Endodermal cell (in vitro differentiated cells): ENCODE results near the gene TBL1X. TPM values are rescaled to one million over a fixed set of nuclear protein-coding genes. Genes with fewer than 3 reads are reported as not detected.

Experiments
- DNase-seq: peaks from one replicate; pipeline ENCODE4 v3.0.0-alpha.2; 2017
- H3K27ac ChIP-seq: 2 replicates; pipeline ENCODE4 v1.5.1; 2013; ENCODE audit warnings: mild to moderate bottlenecking, low read depth, low read length, moderate library complexity
- H3K27me3 ChIP-seq: 2 replicates; pipeline ENCODE4 v1.6.1; 2013; ENCODE audit warnings: mild to moderate bottlenecking, low read length, moderate library complexity; ENCODE audit not compliant: insufficient read depth, control insufficient read depth, poor library complexity, severe bottlenecking
- H3K36me3 ChIP-seq: 2 replicates; pipeline ENCODE4 v1.7.0; 2013; ENCODE audit warnings: mild to moderate bottlenecking, low read length, moderate library complexity; ENCODE audit not compliant: control insufficient read depth, insufficient read depth
- H3K4me1 ChIP-seq: one replicate; pipeline ENCODE4 v1.7.0; 2013; ENCODE audit warnings: low read length; ENCODE audit not compliant: control insufficient read depth, insufficient read depth
- H3K4me3 ChIP-seq: 2 replicates; pipeline ENCODE4 v1.5.1; 2013; ENCODE audit warnings: mild to moderate bottlenecking, low read length, moderate library complexity
- H3K9ac ChIP-seq: 2 replicates; pipeline ENCODE4 v1.6.1; 2013; ENCODE audit warnings: mild to moderate bottlenecking, low read length, moderate library complexity; ENCODE audit not compliant: poor library complexity, severe bottlenecking; ENCODE audit errors: extremely low read depth
- H3K9me3 ChIP-seq: 2 replicates; pipeline ENCODE4 v1.6.1; 2013; ENCODE audit warnings: mild to moderate bottlenecking, low read length, moderate library complexity; ENCODE audit not compliant: control insufficient read depth
- H3K27ac Mint-ChIP-seq: 2 replicates; pipeline ENCODE4 v1.8.0; 2020; ENCODE audit warnings: mixed read lengths
- H3K27me3 Mint-ChIP-seq: 2 replicates; pipeline ENCODE4 v1.8.0; 2021; ENCODE audit warnings: mild to moderate bottlenecking, mixed read lengths; ENCODE audit not compliant: insufficient read depth
- H3K36me3 Mint-ChIP-seq: 2 replicates; pipeline ENCODE4 v1.8.0; 2020; ENCODE audit warnings: low read depth, mixed read lengths
- H3K4me1 Mint-ChIP-seq: 2 replicates; pipeline ENCODE4 v1.8.0; 2020; ENCODE audit warnings: mixed read lengths
- H3K4me3 Mint-ChIP-seq: 2 replicates; pipeline ENCODE4 v1.8.0; 2020; ENCODE audit warnings: mild to moderate bottlenecking, moderate library complexity, mixed read lengths
- H3K9me3 Mint-ChIP-seq: 2 replicates; pipeline ENCODE4 v1.8.0; 2020; ENCODE audit warnings: mild to moderate bottlenecking, mixed read lengths
- WGBS, 2 experiments: methylation state at CpG; one replicate each; pipeline versions ENCODE4 v1.1.5 to v1.1.7; 2013; ENCODE audit warnings: missing lambda C conversion rate in 2 of 2, mixed read lengths in 1 of 2; ENCODE audit not compliant: insufficient coverage in 1 of 2, insufficient read length in 1 of 2; 5-methylcytosine and 5-hydroxymethylcytosine counted together
- total RNA-seq, 2 donors: library from RNA; stranded (reverse); fragmentation: NEBNext Ultra II Directional in 1 of 2; extraction: Animal tissue kit (Norgen Biotek cat#: 25700) in 1 of 2; gene quantifications; 2 replicates in 1 of 2; 3 replicates in 1 of 2; pipeline ENCODE4 v1.2.1, GENCODE V29; 2021
- TF ChIP-seq, protein P1 (sequence below): fragments of 200-600 bp; sonication (generic); conservative IDR thresholded peaks from 2 replicates; pipeline ENCODE4 v1.5.0; 2021; ENCODE audit warnings: antibody characterized with exemption, mild to moderate bottlenecking

Gene TBL1X
- total RNA-seq, 2 donors from 2014 or later: 19.1 to 24.1 TPM

DNA sequence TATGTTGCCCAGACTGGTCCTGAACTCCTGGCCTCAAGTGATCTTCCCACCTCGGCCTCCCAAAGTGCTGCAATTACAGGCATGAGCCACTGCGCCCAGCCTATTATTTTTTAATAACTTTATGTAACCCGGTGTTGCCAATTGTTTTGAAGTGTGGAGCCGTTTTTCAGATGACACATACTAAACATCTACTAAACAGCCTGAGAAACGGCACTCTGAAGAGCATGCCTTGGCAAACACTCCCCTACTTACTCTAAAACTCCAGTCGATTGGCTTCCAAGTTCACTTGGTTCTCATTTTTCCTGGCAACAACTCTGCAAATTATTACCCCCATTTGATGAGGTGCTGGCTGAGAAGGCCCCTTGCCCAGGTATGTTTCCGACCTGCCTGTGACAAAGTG, 169.7 kb downstream of the TBL1X start:
- Mint-ChIP-seq H3K4me3 (no peak overlapping the region), H3K9me3 (peaks cover 34% of the 10 kb centered on the region)
- whole genome bisulfite sequencing, 2 experiments: 80 to 100% methylated on average over 3 to 7 of the region's 7 CpGs

DNA sequence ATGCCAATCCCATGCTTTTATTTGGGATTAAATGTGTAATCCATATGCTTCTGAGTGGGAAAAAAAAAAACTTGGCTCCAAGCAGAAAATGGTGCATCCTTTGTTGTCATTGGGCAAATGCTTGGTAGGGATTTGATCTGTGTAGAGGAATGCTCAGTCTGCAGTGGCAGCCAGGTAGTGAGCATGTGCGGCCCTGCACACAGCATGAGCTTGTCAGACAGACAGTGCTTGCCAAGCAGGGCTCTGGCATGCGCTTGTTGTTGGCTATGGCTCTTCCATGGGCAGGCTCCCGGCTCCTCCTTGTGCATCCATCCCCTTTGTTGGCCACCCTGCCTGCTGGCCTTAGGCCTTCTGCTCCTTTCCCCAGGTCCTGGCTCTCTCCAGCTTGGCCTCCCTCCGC, 170.5 kb downstream of the TBL1X start:
- 89 to 100% methylated on average over 2 to 4 of the region's 4 CpGs for WGBS, 2 experiments
- Histone ChIP-seq H3K9ac (no peak overlapping the region), H3K4me3 (no peak overlapping the region), H3K9me3 (no peaks in the 10 kb centered on the region), H3K27ac (no peak overlapping the region), H3K4me1 (no peaks in the 10 kb centered on the region), H3K36me3 (no peaks in the 10 kb centered on the region), H3K27me3 (no peaks in the 10 kb centered on the region)
- DNase-seq: no peak
- H3K4me1 Mint-ChIP-seq: peaks cover 6% of the 10 kb centered on the region
- no peak overlapping the region for H3K4me3 Mint-ChIP-seq
- TF ChIP-seq, protein P1, sequence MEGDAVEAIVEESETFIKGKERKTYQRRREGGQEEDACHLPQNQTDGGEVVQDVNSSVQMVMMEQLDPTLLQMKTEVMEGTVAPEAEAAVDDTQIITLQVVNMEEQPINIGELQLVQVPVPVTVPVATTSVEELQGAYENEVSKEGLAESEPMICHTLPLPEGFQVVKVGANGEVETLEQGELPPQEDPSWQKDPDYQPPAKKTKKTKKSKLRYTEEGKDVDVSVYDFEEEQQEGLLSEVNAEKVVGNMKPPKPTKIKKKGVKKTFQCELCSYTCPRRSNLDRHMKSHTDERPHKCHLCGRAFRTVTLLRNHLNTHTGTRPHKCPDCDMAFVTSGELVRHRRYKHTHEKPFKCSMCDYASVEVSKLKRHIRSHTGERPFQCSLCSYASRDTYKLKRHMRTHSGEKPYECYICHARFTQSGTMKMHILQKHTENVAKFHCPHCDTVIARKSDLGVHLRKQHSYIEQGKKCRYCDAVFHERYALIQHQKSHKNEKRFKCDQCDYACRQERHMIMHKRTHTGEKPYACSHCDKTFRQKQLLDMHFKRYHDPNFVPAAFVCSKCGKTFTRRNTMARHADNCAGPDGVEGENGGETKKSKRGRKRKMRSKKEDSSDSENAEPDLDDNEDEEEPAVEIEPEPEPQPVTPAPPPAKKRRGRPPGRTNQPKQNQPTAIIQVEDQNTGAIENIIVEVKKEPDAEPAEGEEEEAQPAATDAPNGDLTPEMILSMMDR: no peak
- H3K27me3 Mint-ChIP-seq: no peaks in the 10 kb centered on the region
- peaks cover 32% of the 10 kb centered on the region for H3K9me3 Mint-ChIP-seq
- H3K36me3 Mint-ChIP-seq: peaks cover 5% of the 10 kb centered on the region
- H3K27ac Mint-ChIP-seq: no peak overlapping the region

More for the DNA sequence above, 169.7 kb downstream of the TBL1X start:
- Histone ChIP-seq H3K4me3 (no peak overlapping the region), H3K9me3 (no peaks in the 10 kb centered on the region), H3K4me1 (no peaks in the 10 kb centered on the region), H3K27me3 (no peaks in the 10 kb centered on the region), H3K9ac (no peak overlapping the region), H3K27ac (no peak overlapping the region), H3K36me3 (no peaks in the 10 kb centered on the region)
- TF ChIP-seq, protein P1: no peak
- DNase-seq: no peak
- Mint-ChIP-seq H3K27me3 (no peaks in the 10 kb centered on the region), H3K36me3 (peaks cover 5% of the 10 kb centered on the region), H3K27ac (no peak overlapping the region), H3K4me1 (peaks cover 6% of the 10 kb centered on the region)

DNA sequence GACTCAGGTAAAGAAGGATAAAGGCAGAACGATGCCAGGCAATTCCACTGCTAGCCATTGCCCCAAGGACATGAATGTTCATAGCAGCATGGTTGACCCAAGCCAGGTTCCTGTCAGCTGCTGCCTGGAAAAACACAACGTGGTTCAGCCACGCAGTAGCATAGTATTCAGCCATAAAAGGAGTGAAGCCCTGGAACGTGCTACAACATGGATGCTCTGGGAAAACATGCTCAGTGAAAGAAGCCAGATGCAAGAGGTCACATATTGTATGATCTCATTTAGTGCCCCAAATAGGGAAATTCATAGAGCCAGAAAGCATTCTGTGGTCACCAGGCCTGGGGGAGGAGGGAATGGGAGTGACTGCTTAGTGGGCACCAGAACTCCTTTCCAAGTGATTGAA, 170.9 kb downstream of the TBL1X start:
- no peak overlapping the region for H3K27ac ChIP-seq
- Mint-ChIP-seq H3K27me3 (no peaks in the 10 kb centered on the region), H3K4me1 (peaks cover 6% of the 10 kb centered on the region), H3K36me3 (peaks cover 5% of the 10 kb centered on the region), H3K27ac (no peak overlapping the region), H3K9me3 (peaks cover 32% of the 10 kb centered on the region), H3K4me3 (no peak overlapping the region)
- H3K9me3 ChIP-seq: no peaks in the 10 kb centered on the region
- TF ChIP-seq, protein P1: no peak
- 91 to 100% methylated on average over 1 to 4 of the region's 4 CpGs for WGBS, 2 experiments
- no peaks in the 10 kb centered on the region for H3K36me3 ChIP-seq
- H3K9ac ChIP-seq: no peak overlapping the region
- no peaks in the 10 kb centered on the region for H3K27me3 ChIP-seq
- H3K4me1 ChIP-seq: no peaks in the 10 kb centered on the region
- H3K4me3 ChIP-seq: no peak overlapping the region
- no peak for DNase-seq
